A549 (cell line): ENCODE data around the gene PTPN14. TPM values are rescaled to one million over a fixed set of nuclear protein-coding genes. Genes with fewer than 3 reads are reported as not detected.
A peak's percentile ranks its signal among the peaks of the same experiment; 100 is the strongest.

ENCODE experiments used
- ATAC-seq, 2 experiments: fragments of 200-7000 bp in 1 of 2; fragments of >200 bp in 1 of 2; cut with Nextera tagmentation in 1 of 2; cut with Tn5 transposase in 1 of 2; 3 replicates each; pipeline versions ENCODE4 v1.8.0 to v1.9.1; 2018 to 2020; ENCODE audit warnings: mild to moderate bottlenecking in 1 of 2, moderate library complexity in 1 of 2
- CTCF ChIA-PET: fragments of 300-600 bp; sonication (Branson Sonifier 250); formaldehyde crosslinking; extraction: SDS; loops from one replicate; lab custom pipeline; 2021; ENCODE audit warnings: antibody characterized with exemption, inconsistent platforms; lab: Yijun Ruan, JAX
- POLR2A ChIA-PET: fragments of 350-600 bp; formaldehyde crosslinking; extraction: SDS; loops from one replicate; lab custom pipeline; 2021; ENCODE audit warnings: antibody characterized with exemption, inconsistent platforms; lab: Yijun Ruan, JAX
- DNase-seq, 2 experiments: peaks; one replicate each; pipeline versions ENCODE4 v3.0.0 to v3.0.0-alpha.2; 2011 to 2016; ENCODE audit warnings: low read depth in 1 of 2, low spot score in 1 of 2
- FAIRE-seq: peaks from 2 replicates; lab custom pipeline; 2011; peaks lifted over from hg19 to GRCh38; lab: Jason Lieb, UNC
- H3K27ac ChIP-seq, 2 experiments: fragments of >200 bp; sonication (Bioruptor Twin); formaldehyde crosslinking; 3 replicates each; pipeline ENCODE4 v1.5.1; 2016 to 2017
- H3K4me1 ChIP-seq: fragments of >200 bp; sonication (Bioruptor Twin); formaldehyde crosslinking; 3 replicates; pipeline ENCODE4 v1.6.1; 2016
- H3K4me2 ChIP-seq: fragments of >200 bp; sonication (Bioruptor Twin); formaldehyde crosslinking; 3 replicates; pipeline ENCODE4 v1.6.1; 2016
- H3K4me3 ChIP-seq: fragments of >200 bp; sonication (Bioruptor Twin); formaldehyde crosslinking; 3 replicates; pipeline ENCODE4 v1.5.1; 2016
- H3K9me3 ChIP-seq: fragments of >200 bp; sonication (Bioruptor Twin); formaldehyde crosslinking; 3 replicates; pipeline ENCODE4 v1.6.1; 2016
- CBX2 ChIP-seq: fragments of 200-600 bp; sonication (generic); IDR thresholded peaks from 2 replicates; pipeline ENCODE4 v1.6.1; 2016; ENCODE audit warnings: low read depth, mild to moderate bottlenecking, borderline replicate concordance
- CBX8 ChIP-seq: fragments of 200-600 bp; sonication (generic); IDR thresholded peaks from 2 replicates; pipeline ENCODE4 v1.6.1; 2016
- CEBPB ChIP-seq, 2 experiments: fragments of >200 bp in 1 of 2; sonication (Bioruptor Twin) in 1 of 2; formaldehyde crosslinking in 1 of 2; IDR thresholded peaks; 2 replicates each; pipeline ENCODE4 v1.6.1; 2012 to 2016
- CHD2 ChIP-seq: fragments of 150-350 bp; IDR thresholded peaks from 2 replicates; pipeline ENCODE4 v1.6.1; 2014; ENCODE audit warnings: low read length; ENCODE audit not compliant: partially characterized antibody
- FOXS1 ChIP-seq: fragments of 250-450 bp; sonication (Bioruptor Pico); IDR thresholded peaks from 2 replicates; pipeline ENCODE4 v1.5.0; 2020; ENCODE audit warnings: mild to moderate bottlenecking, moderate library complexity
- HDAC2 ChIP-seq: fragments of 200-600 bp; sonication (generic); IDR thresholded peaks from 2 replicates; pipeline ENCODE4 v1.6.1; 2016
- HEYL ChIP-seq: fragments of 250-450 bp; sonication (Bioruptor Pico); IDR thresholded peaks from 2 replicates; pipeline ENCODE4 v1.8.0; 2021; ENCODE audit warnings: mild to moderate bottlenecking, moderate library complexity
- HOXA7 ChIP-seq: fragments of 250-450 bp; sonication (Bioruptor Pico); IDR thresholded peaks from 2 replicates; pipeline ENCODE4 v1.5.0; 2020; ENCODE audit warnings: mild to moderate bottlenecking, moderate library complexity
- JUN ChIP-seq, 2 experiments: fragments of >200 bp; sonication (Bioruptor Twin); formaldehyde crosslinking; IDR thresholded peaks; 2 replicates in 1 of 2; 3 replicates in 1 of 2; pipeline ENCODE4 v1.6.1; 2016 to 2017
- JUNB ChIP-seq: fragments of >200 bp; sonication (Bioruptor Twin); formaldehyde crosslinking; IDR thresholded peaks from 2 replicates; pipeline ENCODE4 v1.6.1; 2016
- KDM1A ChIP-seq: fragments of 200-600 bp; sonication (generic); IDR thresholded peaks from 2 replicates; pipeline ENCODE4 v1.6.1; 2016; ENCODE audit warnings: low read depth, mild to moderate bottlenecking
- MAZ ChIP-seq: fragments of 150-350 bp; IDR thresholded peaks from 2 replicates; pipeline ENCODE4 v1.6.1; 2014; ENCODE audit warnings: antibody characterized with exemption, low read depth, low read length, borderline replicate concordance
- MYC ChIP-seq: IDR thresholded peaks from 2 replicates; pipeline ENCODE4 v1.6.1; 2012; ENCODE audit warnings: mild to moderate bottlenecking, inconsistent platforms, low read length, improper control_type of control experiment, borderline replicate concordance
- NFE2L2 ChIP-seq: fragments of 150-350 bp; conservative IDR thresholded peaks from 2 replicates; pipeline ENCODE4 v1.6.1; 2014; ENCODE audit warnings: low read length
- NPAS2 ChIP-seq: fragments of 250-450 bp; sonication (Bioruptor Pico); IDR thresholded peaks from 2 replicates; pipeline ENCODE4 v1.8.0; 2022; ENCODE audit warnings: mild to moderate bottlenecking, moderate library complexity, borderline replicate concordance
- POLR2AphosphoS2 ChIP-seq: conservative IDR thresholded peaks from 2 replicates; pipeline ENCODE4 v1.6.1; 2012; ENCODE audit warnings: low read length, improper control_type of control experiment, inconsistent platforms
- RAD21 ChIP-seq, 2 experiments: fragments of >200 bp in 1 of 2; sonication (Bioruptor Twin) in 1 of 2; formaldehyde crosslinking in 1 of 2; IDR thresholded peaks in 1 of 2; conservative IDR thresholded peaks in 1 of 2; 2 replicates in 1 of 2; 3 replicates in 1 of 2; pipeline ENCODE4 v1.6.1; 2012 to 2018; ENCODE audit warnings: inconsistent platforms in 1 of 2
- RARB ChIP-seq: fragments of 250-450 bp; sonication (Bioruptor Pico); IDR thresholded peaks from 2 replicates; pipeline ENCODE4 v1.8.0; 2021; ENCODE audit warnings: mild to moderate bottlenecking, moderate library complexity
- SMC3 ChIP-seq: fragments of >200 bp; sonication (Bioruptor Twin); formaldehyde crosslinking; IDR thresholded peaks from 3 replicates; pipeline ENCODE4 v1.6.1; 2018; ENCODE audit warnings: inconsistent platforms
- TFCP2L1 ChIP-seq: fragments of 250-450 bp; sonication (Bioruptor Pico); IDR thresholded peaks from 2 replicates; pipeline ENCODE4 v1.5.0; 2021; ENCODE audit warnings: mild to moderate bottlenecking
- ZSCAN20 ChIP-seq: fragments of 250-450 bp; sonication (Bioruptor Pico); IDR thresholded peaks from 2 replicates; pipeline ENCODE4 v1.8.0; 2022; ENCODE audit warnings: mild to moderate bottlenecking, moderate library complexity
- WGBS: methylation state at CpG from one replicate; pipeline ENCODE4 v1.1.6; 2017; ENCODE audit errors: missing lambda C conversion rate; 5-methylcytosine and 5-hydroxymethylcytosine counted together
- polyA plus RNA-seq, 4 experiments: library from polyadenylated mRNA; depleted of rRNA in 3 of 4; stranded (reverse); fragments of >200 nt; fragmentation: RNase III in 1 of 4; extraction: RNeasy Plus Mini Kit Qiagen cat#74134 plus additional on column Dnase treatment in 1 of 4; gene quantifications; 2 replicates in 3 of 4; 3 replicates in 1 of 4; pipeline ENCODE4 v1.2.3, GENCODE V29; 2011 to 2017
- TF ChIP-seq, protein P1 (sequence below): fragments of >200 bp; sonication (Bioruptor Twin); formaldehyde crosslinking; IDR thresholded peaks from 2 replicates; pipeline ENCODE4 v1.6.1; 2016
- TF ChIP-seq, protein P2 (sequence below): IDR thresholded peaks from 2 replicates; pipeline ENCODE4 v1.6.1; 2012
- TF ChIP-seq, protein P3 (sequence below): fragments of 150-350 bp; IDR thresholded peaks from 2 replicates; pipeline ENCODE4 v1.6.1; 2014; ENCODE audit warnings: low read depth, mild to moderate bottlenecking, low read length

The PTPN14 gene
- polyA plus RNA-seq, 2 of the 4 experiments (the other 2 are of a cell fraction): 9.2 to 10.0 TPM

DNA sequence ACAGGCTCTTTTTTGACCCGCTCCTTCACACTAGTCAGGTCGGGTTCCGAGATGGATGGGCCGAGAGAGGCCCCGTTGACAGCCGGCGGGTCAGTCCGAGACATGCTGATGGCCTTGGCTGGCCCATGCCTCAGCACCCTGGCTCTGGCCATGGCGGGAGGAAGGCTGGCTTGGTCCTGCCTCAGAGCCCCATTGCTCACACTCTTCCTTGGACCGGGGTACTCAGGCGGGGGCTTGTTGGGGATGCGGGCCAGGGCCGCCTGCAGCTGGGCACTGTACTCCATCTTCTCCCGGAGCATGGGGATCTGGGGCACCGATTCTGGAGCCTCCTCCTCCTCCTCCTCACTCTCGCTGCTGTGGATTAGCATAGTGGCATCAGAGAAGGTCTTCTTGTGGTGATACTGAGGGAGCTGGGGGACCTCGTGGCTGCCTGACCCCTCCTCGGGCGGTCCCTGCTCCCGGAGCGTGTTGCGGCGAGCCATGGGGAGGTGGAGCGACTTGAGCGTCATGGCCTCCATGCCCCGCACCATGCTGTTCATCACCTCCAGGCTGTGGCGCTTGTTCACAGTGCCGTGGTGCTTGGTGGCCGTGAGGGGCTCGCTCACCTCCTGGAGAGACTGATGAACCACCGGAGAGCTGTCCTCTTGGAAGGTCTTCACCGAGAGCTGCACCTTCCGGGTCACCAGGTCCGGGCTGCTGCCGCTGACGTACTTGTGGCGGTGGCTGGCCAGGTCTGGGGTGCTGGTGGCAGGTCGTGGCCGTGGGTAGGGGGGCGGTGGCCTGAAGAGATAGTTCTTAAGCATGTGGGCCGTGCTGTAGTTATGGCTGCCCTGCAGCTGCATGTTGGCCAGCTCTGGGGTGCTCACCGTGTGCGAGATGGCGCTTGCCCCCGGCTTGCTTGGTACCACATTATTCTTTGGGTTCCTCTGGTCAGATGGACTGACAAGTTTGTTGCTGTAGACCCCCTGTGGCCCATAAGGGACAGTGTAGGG is 167.7 kb downstream of the PTPN14 start:
- WGBS: 97% methylated on average over 39 of the region's 45 CpGs
- no peak for ATAC-seq
- no peak overlapping the region for H3K4me3 ChIP-seq
- TF ChIP-seq, protein P1, sequence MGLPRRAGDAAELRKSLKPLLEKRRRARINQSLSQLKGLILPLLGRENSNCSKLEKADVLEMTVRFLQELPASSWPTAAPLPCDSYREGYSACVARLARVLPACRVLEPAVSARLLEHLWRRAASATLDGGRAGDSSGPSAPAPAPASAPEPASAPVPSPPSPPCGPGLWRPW: no peak
- TF ChIP-seq FOXS1 (CRISPR knock-in tag) (no peak), CBX8 (no peak), JUNB (no peak), KDM1A (no peak), POLR2AphosphoS2 (no peak), NFE2L2 (no peak), CBX2 (no peak), NPAS2 (CRISPR knock-in tag) (no peak), HEYL (CRISPR knock-in tag) (no peak), HOXA7 (CRISPR knock-in tag) (no peak), TFCP2L1 (no peak), CHD2 (no peak)
- TF ChIP-seq, protein P2, sequence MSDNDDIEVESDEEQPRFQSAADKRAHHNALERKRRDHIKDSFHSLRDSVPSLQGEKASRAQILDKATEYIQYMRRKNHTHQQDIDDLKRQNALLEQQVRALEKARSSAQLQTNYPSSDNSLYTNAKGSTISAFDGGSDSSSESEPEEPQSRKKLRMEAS: no peak
- TF ChIP-seq, all 56 proteins: peak for 0
- no peaks in the 10 kb centered on the region for H3K4me1 ChIP-seq
- H3K9me3 ChIP-seq: no peaks in the 10 kb centered on the region
- CTCF ChIA-PET: interaction anchor here (0.6 to 2.5 kb wide), 2 partner anchors 51 to 201 kb away, joined by 3 to 10 read pairs; no protein-coding TSS in a partner anchor
- no peak overlapping the region for H3K4me2 ChIP-seq
- no peak for FAIRE-seq
- POLR2A ChIA-PET: no interaction called here
- no peak overlapping the region for H3K27ac ChIP-seq
- DNase-seq: no peak

DNA sequence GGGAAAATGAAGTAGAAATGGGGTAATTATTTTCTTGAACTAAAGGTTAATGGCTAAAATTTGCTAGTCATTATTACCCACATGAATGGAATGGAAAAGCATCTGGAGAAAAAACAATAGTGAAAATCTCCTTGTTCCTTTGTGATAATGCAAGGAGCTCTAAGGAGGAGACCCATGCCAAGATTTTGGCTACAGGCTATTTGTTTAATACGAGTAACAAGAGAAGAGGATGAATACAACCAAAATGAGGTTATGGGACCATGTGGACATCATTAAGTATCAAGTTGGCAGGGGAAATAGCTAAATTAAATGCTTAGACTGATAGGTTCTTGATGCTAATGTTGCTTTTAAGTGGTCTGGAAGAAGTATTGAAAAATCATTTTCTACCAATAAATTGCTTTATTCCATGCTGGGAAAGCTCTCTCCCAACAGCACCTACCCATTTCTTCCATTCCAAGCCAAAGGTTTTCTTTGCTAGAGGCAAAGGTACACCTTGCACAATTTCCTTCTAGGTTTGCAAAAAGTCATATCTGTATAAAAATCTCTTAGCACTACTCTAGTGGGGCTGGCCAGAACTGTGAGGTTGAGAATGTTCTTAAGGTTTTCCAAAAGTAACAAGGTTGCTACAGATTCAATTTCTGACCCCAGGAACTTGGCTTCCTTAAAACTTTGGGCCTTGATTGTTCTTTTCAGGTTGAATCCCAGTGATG is 170.3 kb downstream of the PTPN14 start:
- TF ChIP-seq CEBPB (IDR thresholded peaks at IDR 0.05) (no peak), ZSCAN20 (no peak), MYC (no peak), NFE2L2 (no peak), RARB (CRISPR knock-in tag) (no peak), CBX8 (no peak), RAD21 (conservative IDR thresholded peaks at IDR 0.05 in 1 of 2, IDR thresholded peaks at IDR 0.05 in 1 of 2) (no peak), MAZ (no peak), HOXA7 (CRISPR knock-in tag) (no peak), SMC3 (no peak), KDM1A (no peak), JUN (IDR thresholded peaks at IDR 0.05) (no peak), HDAC2 (no peak)
- TF ChIP-seq, protein P3, sequence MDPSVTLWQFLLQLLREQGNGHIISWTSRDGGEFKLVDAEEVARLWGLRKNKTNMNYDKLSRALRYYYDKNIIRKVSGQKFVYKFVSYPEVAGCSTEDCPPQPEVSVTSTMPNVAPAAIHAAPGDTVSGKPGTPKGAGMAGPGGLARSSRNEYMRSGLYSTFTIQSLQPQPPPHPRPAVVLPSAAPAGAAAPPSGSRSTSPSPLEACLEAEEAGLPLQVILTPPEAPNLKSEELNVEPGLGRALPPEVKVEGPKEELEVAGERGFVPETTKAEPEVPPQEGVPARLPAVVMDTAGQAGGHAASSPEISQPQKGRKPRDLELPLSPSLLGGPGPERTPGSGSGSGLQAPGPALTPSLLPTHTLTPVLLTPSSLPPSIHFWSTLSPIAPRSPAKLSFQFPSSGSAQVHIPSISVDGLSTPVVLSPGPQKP: no peak
- POLR2A ChIA-PET: no interaction called here
- DNase-seq: no peak

More for the DNA sequence above, 170.3 kb downstream of the PTPN14 start:
- Histone ChIP-seq H3K9me3 (no peaks in the 10 kb centered on the region), H3K27ac (no peak overlapping the region), H3K4me3 (no peak overlapping the region), H3K4me1 (no peaks in the 10 kb centered on the region), H3K4me2 (no peak overlapping the region)
- FAIRE-seq (peak; percentile 49), ATAC-seq (no peak)
- CTCF ChIA-PET: interaction anchor here (1.0 to 1.7 kb wide), 5 partner anchors 22 to 257 kb away, joined by 3 to 5 read pairs (median 4); no protein-coding TSS in a partner anchor
- 64% methylated on average over 1 of the region's 1 CpG for WGBS
